Activated naive CD4-positive, alpha-beta T cell treated with anti-CD3 and anti-CD28 coated beads, Interleukin-2, amount 10 ng/mL, durations not matched to agents 7 days and 5 days (primary cell): ENCODE measurements around the gene SEMA7A.

Source experiments
- CTCF ChIA-PET: fragments of 350-600 bp; sonication (Branson Sonifier 250); formaldehyde crosslinking; loops from one replicate; lab custom pipeline; 2021; ENCODE audit warnings: antibody characterized with exemption; lab: Charles Lee
- DNase-seq: peaks from one replicate; pipeline ENCODE4 v3.0.0-alpha.2; 2020
- H3K27ac Mint-ChIP-seq: one replicate; pipeline ENCODE4 v1.8.0; 2021; ENCODE audit warnings: mild to moderate bottlenecking, moderate library complexity, mixed read lengths
- H3K27me3 Mint-ChIP-seq: one replicate; pipeline ENCODE4 v1.8.0; 2021; ENCODE audit warnings: mild to moderate bottlenecking, mixed read lengths
- H3K36me3 Mint-ChIP-seq: one replicate; pipeline ENCODE4 v1.8.0; 2021; ENCODE audit warnings: mixed read lengths
- H3K4me1 Mint-ChIP-seq: one replicate; pipeline ENCODE4 v1.8.0; 2021; ENCODE audit warnings: mixed read lengths
- H3K4me3 Mint-ChIP-seq: one replicate; pipeline ENCODE4 v1.8.0; 2021; ENCODE audit warnings: mild to moderate bottlenecking, moderate library complexity, mixed read lengths
- H3K9me3 Mint-ChIP-seq: one replicate; pipeline ENCODE4 v1.8.0; 2021; ENCODE audit warnings: mixed read lengths

Gene SEMA7A

GRCh38 chr15:74444106-74445062 is 10.6 kb upstream of the SEMA7A start:
- Mint-ChIP-seq H3K9me3 (no peaks in the 10 kb centered on the region), H3K4me1 (no peaks in the 10 kb centered on the region), H3K27me3 (no peaks in the 10 kb centered on the region), H3K27ac (no peak overlapping the region), H3K4me3 (no peak overlapping the region), H3K36me3 (peaks cover 20% of the 10 kb centered on the region)
- CTCF ChIA-PET: interaction anchor here (1.4 to 17.9 kb wide), 3 partner anchors 9 to 69 kb away, joined by 3 to 307 read pairs (median 145); no protein-coding TSS in a partner anchor
- DNase-seq: no peak

- Mint-ChIP-seq H3K36me3 (peaks cover 14% of the 10 kb centered on the region), H3K4me1 (peaks cover 6% of the 10 kb centered on the region), H3K27me3 (no peaks in the 10 kb centered on the region), H3K27ac (no peak overlapping the region), H3K4me3 (no peak overlapping the region), H3K9me3 (no peaks in the 10 kb centered on the region)
- CTCF ChIA-PET: interaction anchor here (0.6 to 17.9 kb wide), 4 partner anchors 8 to 68 kb away, joined by 4 to 307 read pairs (median 75); no protein-coding TSS in a partner anchor
- DNase-seq: no peak
These were observed 9.5 kb upstream of the SEMA7A start for GRCh38 chr15:74443100-74443909.

GRCh38 chr15:74442604-74443003 is 8.8 kb upstream of the SEMA7A start:
- H3K4me3 Mint-ChIP-seq: no peak overlapping the region
- peaks cover 7% of the 10 kb centered on the region for H3K36me3 Mint-ChIP-seq
- no peaks in the 10 kb centered on the region for H3K9me3 Mint-ChIP-seq
- H3K4me1 Mint-ChIP-seq: peaks cover 7% of the 10 kb centered on the region
- no peak for DNase-seq
- CTCF ChIA-PET: interaction anchor here (1.1 to 17.9 kb wide), 4 partner anchors 15 to 67 kb away, joined by 5 to 307 read pairs (median 78); no protein-coding TSS in a partner anchor
- H3K27ac Mint-ChIP-seq: no peak overlapping the region
- H3K27me3 Mint-ChIP-seq: no peaks in the 10 kb centered on the region

GRCh38 chr15:74442063-74442462 is 8.3 kb upstream of the SEMA7A start:
- Mint-ChIP-seq H3K36me3 (peaks cover 5% of the 10 kb centered on the region), H3K9me3 (no peaks in the 10 kb centered on the region), H3K4me1 (peaks cover 7% of the 10 kb centered on the region), H3K4me3 (no peak overlapping the region), H3K27ac (no peak overlapping the region), H3K27me3 (no peaks in the 10 kb centered on the region)
- CTCF ChIA-PET: interaction anchor here (1.1 to 17.9 kb wide), 5 partner anchors 15 to 104 kb away, joined by 4 to 307 read pairs (median 12); no protein-coding TSS in a partner anchor
- DNase-seq: no peak

- no peak overlapping the region for H3K27ac Mint-ChIP-seq
- no peak overlapping the region for H3K4me3 Mint-ChIP-seq
- CTCF ChIA-PET: interaction anchor here (0.6 to 17.9 kb wide), 5 partner anchors 16 to 105 kb away, joined by 3 to 307 read pairs (median 12); no protein-coding TSS in a partner anchor
- H3K9me3 Mint-ChIP-seq: no peaks in the 10 kb centered on the region
- no peaks in the 10 kb centered on the region for H3K27me3 Mint-ChIP-seq
- DNase-seq: no peak
- no peaks in the 10 kb centered on the region for H3K36me3 Mint-ChIP-seq
- H3K4me1 Mint-ChIP-seq: peaks cover 7% of the 10 kb centered on the region
These were observed 7.6 kb upstream of the SEMA7A start for GRCh38 chr15:74441248-74441941.

- H3K36me3 Mint-ChIP-seq: no peaks in the 10 kb centered on the region
- H3K27ac Mint-ChIP-seq: no peak overlapping the region
- H3K4me3 Mint-ChIP-seq: no peak overlapping the region
- CTCF ChIA-PET: interaction anchor here (0.6 to 17.9 kb wide), 18 partner anchors 9 to 183 kb away, joined by 3 to 307 read pairs (median 4); partner anchors contain the start of gene CYP11A1
- no peaks in the 10 kb centered on the region for H3K9me3 Mint-ChIP-seq
- DNase-seq: peak; percentile 85
- H3K4me1 Mint-ChIP-seq: peaks cover 20% of the 10 kb centered on the region
- H3K27me3 Mint-ChIP-seq: no peaks in the 10 kb centered on the region
These were observed 5.1 kb upstream of the SEMA7A start for GRCh38 chr15:74438721-74439316.

GRCh38 chr15:74438206-74438605 is 4.4 kb upstream of the SEMA7A start:
- H3K4me1 Mint-ChIP-seq: peaks cover 20% of the 10 kb centered on the region
- CTCF ChIA-PET: interaction anchor here (0.6 to 17.9 kb wide), 10 partner anchors 8 to 63 kb away, joined by 3 to 307 read pairs (median 6); no protein-coding TSS in a partner anchor
- no peak overlapping the region for H3K4me3 Mint-ChIP-seq
- no peaks in the 10 kb centered on the region for H3K36me3 Mint-ChIP-seq
- H3K9me3 Mint-ChIP-seq: no peaks in the 10 kb centered on the region
- no peak for DNase-seq
- no peak overlapping the region for H3K27ac Mint-ChIP-seq
- no peaks in the 10 kb centered on the region for H3K27me3 Mint-ChIP-seq

- no peak for DNase-seq
- CTCF ChIA-PET: interaction anchor here (0.8 to 17.9 kb wide), 4 partner anchors 24 to 197 kb away, joined by 3 to 307 read pairs (median 74); no protein-coding TSS in a partner anchor
- Mint-ChIP-seq H3K4me1 (peaks cover 44% of the 10 kb centered on the region), H3K4me3 (peak overlapping the region; percentile 74), H3K9me3 (no peaks in the 10 kb centered on the region), H3K27ac (peak overlapping the region; percentile 60), H3K27me3 (peaks cover 22% of the 10 kb centered on the region), H3K36me3 (no peaks in the 10 kb centered on the region)
These were observed 742 bp upstream of the SEMA7A start for GRCh38 chr15:74434263-74435136.

- H3K27me3 Mint-ChIP-seq: peaks cover 22% of the 10 kb centered on the region
- CTCF ChIA-PET: interaction anchor here (17.9 kb wide), 1 partner anchor 49 kb away, joined by 307 read pairs; no protein-coding TSS in a partner anchor
These were observed 678 bp downstream of the SEMA7A start for GRCh38 chr15:74432968-74433591.

GRCh38 chr15:74432271-74432967 is 1.3 kb downstream of the SEMA7A start:
- H3K27ac Mint-ChIP-seq: no peak overlapping the region
- H3K27me3 Mint-ChIP-seq: peaks cover 22% of the 10 kb centered on the region
- peak overlapping the region; percentile 68 for H3K4me3 Mint-ChIP-seq
- peaks cover 42% of the 10 kb centered on the region for H3K4me1 Mint-ChIP-seq
- H3K9me3 Mint-ChIP-seq: no peaks in the 10 kb centered on the region
- DNase-seq: no peak
- no peaks in the 10 kb centered on the region for H3K36me3 Mint-ChIP-seq
- CTCF ChIA-PET: interaction anchor here (0.7 to 17.9 kb wide), 4 partner anchors 16 to 53 kb away, joined by 3 to 307 read pairs (median 11); no protein-coding TSS in a partner anchor

More at GRCh38 chr15:74432968-74433591, 678 bp downstream of the SEMA7A start:
- Mint-ChIP-seq H3K36me3 (no peaks in the 10 kb centered on the region), H3K4me1 (peaks cover 42% of the 10 kb centered on the region), H3K9me3 (no peaks in the 10 kb centered on the region), H3K27ac (no peak overlapping the region), H3K4me3 (peak overlapping the region; percentile 74)
- peak; percentile 38 for DNase-seq

- no peaks in the 10 kb centered on the region for H3K9me3 Mint-ChIP-seq
- peaks cover 22% of the 10 kb centered on the region for H3K27me3 Mint-ChIP-seq
- no peak for DNase-seq
- H3K36me3 Mint-ChIP-seq: no peaks in the 10 kb centered on the region
- H3K4me3 Mint-ChIP-seq: peak overlapping the region; percentile 68
- peaks cover 42% of the 10 kb centered on the region for H3K4me1 Mint-ChIP-seq
- H3K27ac Mint-ChIP-seq: no peak overlapping the region
- CTCF ChIA-PET: interaction anchor here (0.8 to 2.2 kb wide), 5 partner anchors 17 to 56 kb away, joined by 3 to 17 read pairs (median 3); no protein-coding TSS in a partner anchor
These were observed 2.1 kb downstream of the SEMA7A start for GRCh38 chr15:74431645-74432044.
